GM19035 (cell line): ENCODE results near the gene PRCD.

Experiments used
- ATAC-seq: cut with Tn5 transposase; IDR thresholded peaks from one replicate; pipeline ENCODE4 v1.9.1; 2021; ENCODE audit not compliant: unreplicated experiment

PRCD gene

GRCh38 chr17:76539631-76540271 lies at the start of gene PRCD:
Gene PRCD, plus strand, starts transcription at chr17:76540044. Its CDS starts 98 bp downstream, at chr17:76540142.
- no peak for ATAC-seq

DNA sequence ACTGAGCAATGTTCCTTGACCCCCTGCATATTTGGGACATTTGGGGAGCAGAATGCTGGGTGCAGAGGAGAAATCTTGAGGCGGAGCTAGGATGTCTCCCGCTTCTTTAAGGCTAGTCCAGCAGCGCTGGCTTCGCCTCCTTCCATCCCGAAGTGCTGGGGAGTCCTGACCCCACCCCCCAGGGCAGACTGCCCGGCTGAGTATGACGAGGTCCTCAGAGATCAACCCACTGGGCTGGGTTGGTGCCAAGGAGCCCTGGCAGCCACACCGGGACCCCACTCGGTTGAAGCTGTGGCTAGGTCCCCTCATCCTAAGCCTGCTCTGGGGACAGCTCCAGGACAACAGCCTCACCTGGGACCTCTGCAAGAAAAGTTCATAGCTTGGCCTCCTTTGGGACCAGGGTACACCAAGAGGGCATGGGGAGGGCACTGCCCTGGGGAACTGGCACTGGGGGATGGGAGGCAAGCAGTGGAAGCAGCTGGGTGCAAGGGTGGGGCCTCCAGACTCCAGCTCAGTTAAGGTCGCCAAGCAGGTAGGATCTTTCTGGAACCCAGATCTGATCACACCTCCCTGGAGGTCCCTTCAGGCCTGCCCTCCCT lies 49.6 kb upstream of the PRCD start:
- no peak for ATAC-seq

GRCh38 chr17:76491271-76492122 lies 48.3 kb upstream of the PRCD start:
- no peak for ATAC-seq

DNA sequence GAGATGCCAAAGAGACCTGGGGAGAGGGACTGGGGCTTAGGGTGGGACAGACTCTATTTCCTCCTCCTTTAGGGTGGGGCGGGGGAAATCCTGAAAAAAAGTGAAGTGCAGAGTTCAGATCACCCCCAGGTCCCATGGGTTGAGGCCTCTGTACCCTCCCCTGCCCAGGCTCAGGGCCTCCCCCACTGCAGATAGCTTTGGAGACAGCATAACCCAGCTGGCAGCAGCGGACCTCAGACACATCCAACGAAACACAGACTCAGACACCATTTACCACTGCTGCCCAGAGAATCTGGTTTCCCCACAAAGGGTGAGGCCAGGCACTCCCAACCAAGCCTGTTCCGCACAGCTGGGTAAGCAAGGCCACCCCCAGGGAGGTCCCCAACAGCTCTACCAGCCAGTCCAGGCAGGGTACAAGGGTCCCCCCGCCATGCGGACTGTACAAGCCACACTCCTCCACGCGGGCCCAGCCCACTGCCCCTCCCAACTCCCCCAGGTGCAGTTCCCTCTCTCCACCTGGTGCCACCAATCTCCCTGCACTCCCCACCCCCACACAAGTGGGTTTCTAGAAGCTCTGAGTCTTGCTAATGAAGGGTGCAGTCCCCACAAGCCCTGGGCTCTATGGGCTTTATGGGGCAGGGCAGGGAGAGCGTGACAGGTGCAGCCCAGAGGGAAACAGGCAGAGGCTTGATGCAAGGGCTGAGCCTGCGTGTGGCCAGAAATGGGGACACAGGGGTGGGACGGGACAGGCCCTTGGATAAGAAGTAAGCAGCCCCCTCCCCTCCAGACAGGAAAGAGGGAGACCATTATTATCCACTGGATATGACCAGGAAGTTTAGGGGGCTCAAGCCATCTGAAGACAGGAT lies 47.5 kb upstream of the PRCD start:
- ATAC-seq, result peak; percentile 43

- ATAC-seq, result peak; percentile 45
Observed at GRCh38 chr17:76492989-76493501, 46.8 kb upstream of the PRCD start.

DNA sequence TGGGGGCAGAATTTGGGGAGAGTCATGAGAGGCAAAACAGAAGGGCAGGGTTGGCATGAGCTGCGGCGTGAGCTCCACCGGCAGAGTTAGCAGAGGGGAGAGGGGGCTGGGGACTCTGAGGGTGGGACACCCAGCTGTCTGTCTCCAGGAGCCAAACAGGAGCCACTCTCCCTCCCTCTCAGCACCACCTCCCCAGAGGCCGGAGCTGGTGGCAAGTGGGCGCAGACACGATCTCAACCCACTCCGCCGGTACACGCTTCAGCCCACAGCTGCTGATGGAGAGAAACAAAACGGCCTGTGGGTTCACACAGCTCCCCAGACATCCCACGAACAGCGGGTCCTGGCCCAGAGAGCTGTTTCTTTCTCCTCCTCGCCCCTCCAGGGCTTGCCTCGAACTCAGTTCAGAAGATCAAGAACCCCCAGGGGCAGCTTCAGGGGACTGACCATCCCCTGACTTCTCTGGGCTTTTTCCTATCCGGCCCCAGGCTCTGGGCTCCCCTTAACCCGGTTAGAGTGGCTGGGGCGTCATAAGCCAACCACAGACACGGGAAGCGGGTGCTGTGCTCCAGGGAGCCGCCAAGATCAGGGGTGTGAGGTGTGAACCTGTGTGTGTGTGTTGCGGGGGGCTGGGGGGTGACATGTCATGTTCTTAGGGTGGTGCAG lies 46.2 kb upstream of the PRCD start:
- ATAC-seq, result peak; percentile 5

GRCh38 chr17:76495663-76496400 lies 44.0 kb upstream of the PRCD start:
- ATAC-seq, result no peak

DNA sequence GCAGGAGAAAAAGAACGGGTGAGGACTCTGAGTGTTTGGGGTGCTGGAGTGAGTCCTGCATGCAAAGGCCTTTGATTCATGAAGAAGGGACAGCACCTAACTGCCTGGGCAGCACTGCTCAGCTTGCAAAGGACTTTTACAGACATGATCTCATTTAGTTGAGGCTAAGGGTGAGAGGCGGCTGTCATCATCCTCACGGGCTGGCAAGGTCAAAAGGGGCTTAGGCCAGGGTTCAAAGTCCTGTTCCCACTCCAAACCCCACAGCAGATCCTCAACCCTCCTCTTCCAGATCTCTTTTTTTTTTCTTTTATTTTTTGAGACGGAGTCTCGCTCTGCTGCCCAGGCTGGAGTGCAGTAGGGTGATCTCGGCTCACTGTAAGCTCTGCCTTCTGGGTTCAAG lies 43.4 kb upstream of the PRCD start:
- no peak for ATAC-seq

DNA sequence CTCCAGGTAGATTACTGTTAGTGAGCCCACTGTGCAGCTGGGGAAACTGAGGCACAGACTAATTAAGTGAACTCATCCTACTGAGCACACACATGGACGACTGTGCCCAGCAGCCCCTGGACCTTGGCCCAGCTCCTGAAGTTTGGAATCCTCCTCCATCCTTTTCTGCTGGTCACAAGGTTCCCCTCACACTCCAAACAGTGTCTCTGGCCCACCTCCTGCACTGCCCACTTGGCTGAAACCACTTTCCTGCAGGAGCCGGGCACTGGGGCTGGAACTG lies 42.2 kb upstream of the PRCD start:
- no peak for ATAC-seq

- ATAC-seq, result no peak
Observed at GRCh38 chr17:76497979-76498875, 41.6 kb upstream of the PRCD start.

GRCh38 chr17:76498876-76499251 lies 41.0 kb upstream of the PRCD start:
- no peak for ATAC-seq

DNA sequence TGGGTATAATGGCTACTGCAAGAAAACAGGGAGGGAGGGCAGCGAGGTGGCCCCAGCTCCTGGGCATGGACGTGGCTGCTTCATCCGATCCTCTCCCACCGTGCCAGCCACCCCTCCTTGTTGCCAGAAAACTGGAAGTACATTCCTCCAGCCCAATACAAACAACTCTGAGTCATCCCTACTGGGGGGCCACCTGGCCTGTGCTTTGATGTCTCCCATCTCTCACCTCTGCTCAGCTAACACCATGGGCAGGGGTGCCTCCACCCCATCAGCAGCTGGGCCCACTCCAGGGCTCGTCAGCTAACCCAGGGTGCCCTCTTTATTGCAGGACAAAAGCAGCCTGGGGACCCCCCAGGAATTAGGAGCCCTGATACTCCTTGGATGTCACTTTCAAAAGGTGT lies 40.6 kb upstream of the PRCD start:
- no peak for ATAC-seq

GRCh38 chr17:76500074-76500746 lies 39.6 kb upstream of the PRCD start:
- ATAC-seq, result no peak

- ATAC-seq, result no peak
Observed at GRCh38 chr17:76500747-76501017, 39.2 kb upstream of the PRCD start.

GRCh38 chr17:76501018-76501826 lies 38.6 kb upstream of the PRCD start, which contains the start of gene RHBDF2:
Gene RHBDF2, minus strand, starts transcription at chr17:76501423. Its CDS starts 19,899 bp downstream, at chr17:76481524.
- peak; percentile 74 for ATAC-seq

DNA sequence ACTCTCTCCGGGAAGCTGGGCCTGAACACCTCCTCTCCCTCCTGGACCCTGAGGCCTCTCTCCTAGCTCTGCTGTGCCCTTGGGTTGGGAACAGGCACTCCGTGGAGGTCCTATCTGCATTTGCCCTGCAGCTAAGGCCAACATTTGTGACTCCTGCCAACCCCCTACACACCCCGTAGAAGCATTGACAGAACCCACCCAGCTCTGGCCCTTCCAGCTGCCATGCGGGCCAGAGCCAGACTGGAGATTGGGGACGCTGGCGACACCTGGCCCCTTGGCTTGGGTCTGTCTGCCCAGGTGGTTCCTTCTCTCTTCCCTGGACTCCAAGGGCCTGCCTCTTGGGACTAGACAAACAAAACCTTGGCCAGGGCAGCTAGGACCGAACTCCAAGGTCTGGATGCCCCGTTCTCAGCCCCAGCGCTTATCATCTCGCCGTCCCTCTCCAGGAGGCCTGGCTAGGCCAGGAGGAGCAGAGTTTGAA lies 38.0 kb upstream of the PRCD start:
- ATAC-seq, result no peak
